Measurements from ENCODE around the gene TDRD9. TPM values are rescaled to one million over a fixed set of nuclear protein-coding genes. Genes with fewer than 3 reads are reported as not detected.
A peak's percentile ranks its signal among the peaks of the same experiment; 100 is the strongest.

Gene TDRD9
- total RNA-seq, 2 donors from 2014 or later = 0.10 to 0.68 TPM

GRCh38 chr14:104084251-104085002, 156.2 kb downstream of the TDRD9 start:
- Mint-ChIP-seq H3K27ac (no peak overlapping the region), H3K36me3 (no peaks in the 10 kb centered on the region), H3K9me3 (no peaks in the 10 kb centered on the region)
- no peak for ATAC-seq
- DNase-seq (ENCODE audit: low spot score in 2 of 2) = no peak

- no peaks in the 10 kb centered on the region for H3K9me3 Mint-ChIP-seq
- no peak within 1 kb of the TSS for H3K27ac Mint-ChIP-seq
- DNase-seq (ENCODE audit: low spot score in 2 of 2) = no peak
- peak in 1 of 2 donors; percentile 75 for ATAC-seq
- no peaks in the 10 kb centered on the region for H3K36me3 Mint-ChIP-seq
These were observed 157.0 kb downstream of the TDRD9 start, which contains the start of gene ASPG for GRCh38 chr14:104085032-104085888. TSS of gene ASPG (plus strand) at chr14:104085700. CDS start at chr14:104085771, 71 bp downstream.

- DNase-seq (ENCODE audit: low spot score in 2 of 2) = no peak
- H3K36me3 Mint-ChIP-seq = no peaks in the 10 kb centered on the region
- peak in 1 of 2 donors; percentile 3 for ATAC-seq
- H3K9me3 Mint-ChIP-seq = no peaks in the 10 kb centered on the region
- H3K27ac Mint-ChIP-seq = no peak overlapping the region
These were observed 157.6 kb downstream of the TDRD9 start for GRCh38 chr14:104085889-104086201.

- ATAC-seq = no peak
- no peak for DNase-seq (ENCODE audit: low spot score in 2 of 2)
- Mint-ChIP-seq H3K27ac (no peak overlapping the region), H3K36me3 (no peaks in the 10 kb centered on the region), H3K9me3 (no peaks in the 10 kb centered on the region)
These were observed 158.0 kb downstream of the TDRD9 start for GRCh38 chr14:104086210-104086660.

- Mint-ChIP-seq H3K9me3 (no peaks in the 10 kb centered on the region), H3K27ac (no peak overlapping the region)
- no peak for ATAC-seq
These were observed 158.6 kb downstream of the TDRD9 start for GRCh38 chr14:104086661-104087461.

GRCh38 chr14:104087505-104087904, 159.2 kb downstream of the TDRD9 start:
- H3K27ac Mint-ChIP-seq = no peak overlapping the region
- H3K9me3 Mint-ChIP-seq = no peaks in the 10 kb centered on the region
- ATAC-seq = no peak

More at GRCh38 chr14:104086661-104087461, 158.6 kb downstream of the TDRD9 start:
- DNase-seq (ENCODE audit: low spot score in 2 of 2) = no peak
- H3K36me3 Mint-ChIP-seq = no peaks in the 10 kb centered on the region

GRCh38 chr14:104087981-104088850, 160.0 kb downstream of the TDRD9 start:
- H3K36me3 Mint-ChIP-seq = no peaks in the 10 kb centered on the region
- H3K9me3 Mint-ChIP-seq = no peaks in the 10 kb centered on the region
- no peak for ATAC-seq
- DNase-seq (ENCODE audit: low spot score in 2 of 2) = no peak
- H3K27ac Mint-ChIP-seq = no peak overlapping the region

More at GRCh38 chr14:104087505-104087904, 159.2 kb downstream of the TDRD9 start:
- DNase-seq (ENCODE audit: low spot score in 2 of 2) = no peak
- no peaks in the 10 kb centered on the region for H3K36me3 Mint-ChIP-seq

- H3K27ac Mint-ChIP-seq = no peak overlapping the region
- H3K9me3 Mint-ChIP-seq = no peaks in the 10 kb centered on the region
- H3K36me3 Mint-ChIP-seq = no peaks in the 10 kb centered on the region
- ATAC-seq (no peak), DNase-seq (ENCODE audit: low spot score in 2 of 2) (no peak)
These were observed 162.0 kb downstream of the TDRD9 start for GRCh38 chr14:104090071-104090748.

- ATAC-seq = no peak
- Mint-ChIP-seq H3K27ac (no peak overlapping the region), H3K36me3 (no peaks in the 10 kb centered on the region), H3K9me3 (no peaks in the 10 kb centered on the region)
- no peak for DNase-seq (ENCODE audit: low spot score in 2 of 2)
These were observed 163.0 kb downstream of the TDRD9 start for GRCh38 chr14:104091061-104091926.

GRCh38 chr14:104091927-104092771, 163.9 kb downstream of the TDRD9 start:
- no peak for DNase-seq (ENCODE audit: low spot score in 2 of 2)
- no peak overlapping the region for H3K27ac Mint-ChIP-seq
- no peak for ATAC-seq
- H3K36me3 Mint-ChIP-seq = no peaks in the 10 kb centered on the region
- no peaks in the 10 kb centered on the region for H3K9me3 Mint-ChIP-seq

- Mint-ChIP-seq H3K9me3 (no peaks in the 10 kb centered on the region), H3K36me3 (no peaks in the 10 kb centered on the region), H3K27ac (no peak overlapping the region)
- ATAC-seq = no peak
- DNase-seq (ENCODE audit: low spot score in 2 of 2) = no peak
These were observed 164.7 kb downstream of the TDRD9 start for GRCh38 chr14:104092931-104093365.

GRCh38 chr14:104093366-104094055, 165.3 kb downstream of the TDRD9 start:
- no peak for DNase-seq (ENCODE audit: low spot score in 2 of 2)
- H3K36me3 Mint-ChIP-seq = no peaks in the 10 kb centered on the region
- ATAC-seq = no peak
- no peak overlapping the region for H3K27ac Mint-ChIP-seq
- no peaks in the 10 kb centered on the region for H3K9me3 Mint-ChIP-seq

GRCh38 chr14:104094056-104094708, 165.9 kb downstream of the TDRD9 start:
- no peak overlapping the region for H3K27ac Mint-ChIP-seq
- peak; percentile 5 to 14 for ATAC-seq
- no peaks in the 10 kb centered on the region for H3K9me3 Mint-ChIP-seq
- DNase-seq (ENCODE audit: low spot score in 2 of 2) = no peak
- no peaks in the 10 kb centered on the region for H3K36me3 Mint-ChIP-seq

All from activated naive CD4-positive, alpha-beta T cell treated with anti-CD3 and anti-CD28 coated beads, Interleukin-2, amount 50 U/mL, for 72 hours (primary cell).